ENCODE data around the gene DNASE1L3.

Gene DNASE1L3

GRCh38 chr3:58151637-58152036 is 59.1 kb downstream of the DNASE1L3 start:
- no peak overlapping the region for H3K27ac ChIP-seq (ENCODE audit: low read depth, low read length)
- no peaks in the 10 kb centered on the region for H3K27me3 ChIP-seq (ENCODE audit: insufficient read depth, low read length)
- no peak overlapping the region for H3K9ac ChIP-seq (ENCODE audit: low read depth, low read length)
- H3K4me1 ChIP-seq (ENCODE audit: insufficient read depth, low read length), result no peaks in the 10 kb centered on the region
- H3K9me3 ChIP-seq (ENCODE audit: insufficient read depth, low read depth, low read length), result no peaks in the 10 kb centered on the region
- H3K4me3 ChIP-seq (ENCODE audit: low read length), result no peak overlapping the region
- peaks cover 99% of the 10 kb centered on the region for H3K36me3 ChIP-seq (ENCODE audit: insufficient read depth, low read length)
- WGBS, result 99% methylated on average over 3 of the region's 3 CpGs

DNA sequence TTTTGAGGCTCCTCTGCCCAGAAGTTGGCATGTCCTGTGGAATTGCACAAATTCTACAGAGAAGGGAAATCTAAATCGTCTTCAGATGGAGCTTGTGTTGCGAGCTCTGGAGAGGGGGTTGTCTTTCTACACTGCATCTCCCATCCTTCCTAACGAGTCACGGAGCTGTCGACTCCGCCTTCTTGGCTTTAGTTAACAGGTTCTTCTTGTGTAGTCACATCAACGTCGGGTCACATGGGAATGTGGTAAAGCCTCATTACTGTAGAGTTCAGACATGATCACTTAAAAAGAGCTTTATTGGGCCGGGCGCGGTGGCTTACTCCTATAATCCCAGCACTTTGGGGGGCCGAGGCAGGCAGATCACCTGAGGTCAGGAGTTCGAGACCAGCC is 60.0 kb downstream of the DNASE1L3 start:
- no peak overlapping the region for H3K4me3 ChIP-seq (ENCODE audit: low read length)
- H3K27ac ChIP-seq (ENCODE audit: low read depth, low read length), result no peak overlapping the region
- 95% methylated on average over 13 of the region's 13 CpGs for WGBS
- no peaks in the 10 kb centered on the region for H3K27me3 ChIP-seq (ENCODE audit: insufficient read depth, low read length)
- no peaks in the 10 kb centered on the region for H3K4me1 ChIP-seq (ENCODE audit: insufficient read depth, low read length)
- H3K9me3 ChIP-seq (ENCODE audit: insufficient read depth, low read depth, low read length), result no peaks in the 10 kb centered on the region
- no peak overlapping the region for H3K9ac ChIP-seq (ENCODE audit: low read depth, low read length)
- H3K36me3 ChIP-seq (ENCODE audit: insufficient read depth, low read length), result peaks cover 100% of the 10 kb centered on the region

DNA sequence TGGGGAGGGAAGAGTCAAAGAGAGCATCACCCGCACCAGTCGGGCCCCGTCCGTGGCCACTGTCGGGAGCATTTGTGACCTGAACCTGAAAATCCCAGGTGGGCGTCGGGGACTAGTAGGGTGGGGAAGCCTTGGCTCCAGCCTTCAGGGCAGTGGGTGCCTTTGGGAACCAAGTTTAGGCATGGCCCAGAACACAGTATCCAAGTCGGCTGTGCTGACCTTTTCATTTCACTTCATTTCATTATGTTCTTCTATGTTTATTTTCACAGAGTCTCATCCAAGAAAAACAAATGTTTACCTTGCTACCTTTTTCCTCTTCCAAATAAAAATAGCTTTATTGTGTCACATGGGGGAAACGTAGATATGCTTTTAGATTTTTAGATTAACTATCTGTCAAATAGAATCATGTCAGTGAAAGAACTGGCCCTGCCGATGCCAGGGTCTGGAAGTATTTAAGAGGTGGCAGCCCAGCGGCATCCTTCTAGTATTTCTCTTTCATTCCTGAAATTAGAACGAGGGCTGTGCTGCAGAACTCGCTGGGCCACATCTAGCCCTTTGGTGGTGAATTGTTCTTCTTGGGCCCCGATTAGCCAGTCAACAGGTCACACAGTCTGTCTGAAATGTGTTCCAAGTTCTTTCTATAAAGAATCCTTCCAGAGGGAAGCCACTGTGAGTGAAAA is 60.5 kb downstream of the DNASE1L3 start:
- no peaks in the 10 kb centered on the region for H3K27me3 ChIP-seq (ENCODE audit: insufficient read depth, low read length)
- no peak overlapping the region for H3K27ac ChIP-seq (ENCODE audit: low read depth, low read length)
- H3K4me3 ChIP-seq (ENCODE audit: low read length), result no peak overlapping the region
- peaks cover 100% of the 10 kb centered on the region for H3K36me3 ChIP-seq (ENCODE audit: insufficient read depth, low read length)
- H3K9me3 ChIP-seq (ENCODE audit: insufficient read depth, low read depth, low read length), result no peaks in the 10 kb centered on the region
- no peaks in the 10 kb centered on the region for H3K4me1 ChIP-seq (ENCODE audit: insufficient read depth, low read length)
- no peak overlapping the region for H3K9ac ChIP-seq (ENCODE audit: low read depth, low read length)
- 93% methylated on average over 14 of the region's 14 CpGs for WGBS

- Histone ChIP-seq H3K9me3 (ENCODE audit: insufficient read depth, low read depth, low read length) (no peaks in the 10 kb centered on the region), H3K36me3 (ENCODE audit: insufficient read depth, low read length) (peaks cover 100% of the 10 kb centered on the region), H3K27me3 (ENCODE audit: insufficient read depth, low read length) (no peaks in the 10 kb centered on the region), H3K4me1 (ENCODE audit: insufficient read depth, low read length) (no peaks in the 10 kb centered on the region), H3K4me3 (ENCODE audit: low read length) (no peak overlapping the region), H3K9ac (ENCODE audit: low read depth, low read length) (no peak overlapping the region), H3K27ac (ENCODE audit: low read depth, low read length) (no peak overlapping the region)
- 94% methylated on average over 9 of the region's 9 CpGs for WGBS
These were observed 62.7 kb downstream of the DNASE1L3 start for GRCh38 chr3:58148049-58148448.

- Histone ChIP-seq H3K4me3 (ENCODE audit: low read length) (no peak overlapping the region), H3K36me3 (ENCODE audit: insufficient read depth, low read length) (peaks cover 97% of the 10 kb centered on the region), H3K27ac (ENCODE audit: low read depth, low read length) (no peak overlapping the region), H3K27me3 (ENCODE audit: insufficient read depth, low read length) (no peaks in the 10 kb centered on the region), H3K9ac (ENCODE audit: low read depth, low read length) (no peak overlapping the region), H3K4me1 (ENCODE audit: insufficient read depth, low read length) (no peaks in the 10 kb centered on the region), H3K9me3 (ENCODE audit: insufficient read depth, low read depth, low read length) (no peaks in the 10 kb centered on the region)
- 99% methylated on average over 6 of the region's 7 CpGs for WGBS
These were observed 66.1 kb downstream of the DNASE1L3 start for GRCh38 chr3:58144478-58145325.

DNA sequence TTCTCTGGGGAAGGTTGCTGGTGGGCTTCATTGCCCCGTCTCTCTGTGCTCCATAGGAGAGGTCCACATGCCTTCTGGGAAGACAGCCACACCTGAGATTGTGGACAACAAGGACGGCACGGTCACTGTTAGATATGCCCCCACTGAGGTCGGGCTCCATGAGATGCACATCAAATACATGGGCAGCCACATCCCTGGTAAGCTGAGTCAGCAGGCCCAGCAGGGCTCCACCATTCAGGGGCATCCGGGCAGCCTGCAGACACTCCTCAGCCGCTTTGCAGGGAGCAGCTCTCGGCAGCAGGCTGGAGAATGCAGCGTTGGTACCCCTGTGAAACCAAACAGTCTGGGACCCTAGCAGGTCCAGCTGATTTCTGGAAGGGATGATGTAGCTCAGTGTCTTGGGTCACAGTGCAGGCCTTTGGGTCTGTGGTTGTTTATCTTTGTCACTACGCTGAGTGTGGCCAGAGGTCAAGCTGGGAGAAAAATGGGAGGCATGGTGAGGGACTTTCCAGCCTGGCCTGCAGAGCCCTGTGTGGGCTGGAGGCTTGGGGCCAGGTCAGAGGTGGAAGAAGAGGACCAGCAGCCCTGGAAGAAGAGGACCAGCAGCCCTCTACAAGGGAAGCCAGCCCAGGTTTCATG is 67.2 kb downstream of the DNASE1L3 start:
- Histone ChIP-seq H3K36me3 (ENCODE audit: insufficient read depth, low read length) (peaks cover 97% of the 10 kb centered on the region), H3K4me3 (ENCODE audit: low read length) (no peak overlapping the region), H3K27ac (ENCODE audit: low read depth, low read length) (no peak overlapping the region), H3K4me1 (ENCODE audit: insufficient read depth, low read length) (no peaks in the 10 kb centered on the region), H3K27me3 (ENCODE audit: insufficient read depth, low read length) (no peaks in the 10 kb centered on the region), H3K9me3 (ENCODE audit: insufficient read depth, low read depth, low read length) (no peaks in the 10 kb centered on the region), H3K9ac (ENCODE audit: low read depth, low read length) (no peak overlapping the region)
- 94% methylated on average over 9 of the region's 9 CpGs for WGBS

Data from HUES64 (cell line).